Measurements from ENCODE around the gene KCNMA1. TPM values are rescaled to one million over a fixed set of nuclear protein-coding genes. Genes with fewer than 3 reads are reported as not detected.

Gene KCNMA1
- total and polyA plus RNA-seq, 8 donors = 2.8 to 21.1 (median 4.3) TPM

DNA sequence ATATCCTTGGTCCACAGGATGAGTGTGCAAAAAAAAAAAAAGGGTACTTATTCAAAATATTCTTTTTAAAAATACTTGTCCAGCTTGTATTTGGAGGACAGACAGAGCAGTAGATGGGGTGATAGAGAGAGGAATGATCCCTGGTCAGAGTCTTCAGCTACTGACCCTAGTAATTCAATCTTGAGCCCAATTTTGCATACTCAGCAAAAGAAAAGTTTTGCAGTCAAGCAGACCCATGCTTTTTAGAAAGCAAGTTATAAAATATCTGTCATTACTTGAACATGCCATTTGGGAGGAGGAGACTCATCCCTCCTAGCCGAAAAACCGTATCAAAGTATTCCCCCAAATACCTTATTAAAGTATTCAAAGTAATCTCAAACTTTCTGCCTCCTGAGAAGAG lies 585.0 kb downstream of the KCNMA1 start:
- H3K27me3 ChIP-seq = no peaks in the 10 kb centered on the region
- ATAC-seq = no peak
- TF ChIP-seq CTCF (IDR thresholded peaks at IDR 0.05) = no peak
- no peaks in the 10 kb centered on the region for H3K4me1 ChIP-seq
- no peak overlapping the region for H3K27ac ChIP-seq
- no peak overlapping the region for H3K4me3 ChIP-seq
- H3K36me3 ChIP-seq = no peaks in the 10 kb centered on the region
- intact Hi-C loops (cut with DNase I) = no loop called here
- DNase-seq = no peak
- no peaks in the 10 kb centered on the region for H3K9me3 ChIP-seq

- no peaks in the 10 kb centered on the region for H3K4me1 ChIP-seq
- no peak for TF ChIP-seq CTCF (IDR thresholded peaks at IDR 0.05)
- H3K36me3 ChIP-seq = no peaks in the 10 kb centered on the region
- H3K4me3 ChIP-seq = no peak overlapping the region
- DNase-seq (no peak), ATAC-seq (no peak)
- intact Hi-C loops (cut with DNase I) = no loop called here
- no peak overlapping the region for H3K27ac ChIP-seq
- no peaks in the 10 kb centered on the region for H3K9me3 ChIP-seq
- no peaks in the 10 kb centered on the region for H3K27me3 ChIP-seq
These were observed 585.8 kb downstream of the KCNMA1 start for GRCh38 chr10:77051837-77052236.

GRCh38 chr10:77049896-77050295 lies 587.7 kb downstream of the KCNMA1 start:
- TF ChIP-seq CTCF (IDR thresholded peaks at IDR 0.05) = no peak
- Histone ChIP-seq H3K36me3 (no peaks in the 10 kb centered on the region), H3K9me3 (no peaks in the 10 kb centered on the region), H3K4me1 (no peaks in the 10 kb centered on the region), H3K27ac (no peak overlapping the region), H3K27me3 (no peaks in the 10 kb centered on the region), H3K4me3 (no peak overlapping the region)
- ATAC-seq = no peak
- intact Hi-C loops (cut with DNase I) = no loop called here
- no peak for DNase-seq

DNA sequence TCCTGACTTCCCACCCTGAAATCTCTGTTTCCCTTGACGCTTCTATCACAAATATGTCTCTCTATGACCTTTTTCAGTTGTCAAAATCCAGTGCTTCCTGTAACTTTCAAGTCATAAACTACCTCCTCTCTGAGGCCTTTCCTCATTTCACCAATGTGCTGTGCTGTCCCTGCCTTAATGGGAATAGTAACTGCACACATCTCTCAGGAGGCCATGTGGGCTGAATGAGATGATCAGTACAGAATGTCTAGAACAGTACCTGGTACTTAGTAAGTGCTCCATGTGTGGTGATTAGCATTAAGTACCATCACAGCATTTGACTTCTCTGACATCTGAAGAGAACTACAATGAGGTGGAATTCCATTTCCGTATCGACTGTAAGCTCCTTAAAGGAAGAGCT lies 588.5 kb downstream of the KCNMA1 start:
- Histone ChIP-seq H3K9me3 (no peaks in the 10 kb centered on the region), H3K27me3 (no peaks in the 10 kb centered on the region), H3K36me3 (no peaks in the 10 kb centered on the region), H3K4me1 (no peaks in the 10 kb centered on the region), H3K27ac (no peak overlapping the region), H3K4me3 (no peak overlapping the region)
- DNase-seq (no peak), ATAC-seq (no peak)
- intact Hi-C loops (cut with DNase I) = no loop called here
- TF ChIP-seq CTCF (IDR thresholded peaks at IDR 0.05) = no peak

DNA sequence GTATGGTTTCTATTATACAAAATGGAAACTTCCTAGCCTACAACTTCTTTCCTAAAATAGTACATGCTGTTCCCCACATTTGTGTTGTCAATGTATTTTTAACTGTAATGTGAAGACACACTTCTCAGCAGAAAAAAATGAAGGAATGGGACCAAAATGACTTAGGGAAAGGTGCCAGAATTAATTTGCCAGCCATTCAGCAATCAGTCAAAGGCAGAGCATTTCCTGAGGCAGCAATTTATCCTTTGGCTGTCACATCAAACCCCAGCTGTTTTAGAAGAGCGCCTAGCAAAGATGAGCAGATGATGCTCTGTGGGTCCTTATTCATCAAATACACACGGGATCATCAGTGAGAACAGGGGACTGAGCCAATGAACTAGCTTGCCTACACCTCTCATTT lies 592.5 kb downstream of the KCNMA1 start:
- H3K9me3 ChIP-seq = no peaks in the 10 kb centered on the region
- H3K4me3 ChIP-seq = no peak overlapping the region
- ATAC-seq (no peak), DNase-seq (no peak)
- intact Hi-C loops (cut with DNase I) = no loop called here
- H3K36me3 ChIP-seq = no peaks in the 10 kb centered on the region
- no peak for TF ChIP-seq CTCF (IDR thresholded peaks at IDR 0.05)
- peaks cover 0 to 6% of the 10 kb centered on the region in 2 donors for H3K4me1 ChIP-seq
- H3K27ac ChIP-seq = no peak overlapping the region
- H3K27me3 ChIP-seq = no peaks in the 10 kb centered on the region

Measured in left lung (tissue), 10 donors.